ENCODE measurements around the gene TLE6.

DNA sequence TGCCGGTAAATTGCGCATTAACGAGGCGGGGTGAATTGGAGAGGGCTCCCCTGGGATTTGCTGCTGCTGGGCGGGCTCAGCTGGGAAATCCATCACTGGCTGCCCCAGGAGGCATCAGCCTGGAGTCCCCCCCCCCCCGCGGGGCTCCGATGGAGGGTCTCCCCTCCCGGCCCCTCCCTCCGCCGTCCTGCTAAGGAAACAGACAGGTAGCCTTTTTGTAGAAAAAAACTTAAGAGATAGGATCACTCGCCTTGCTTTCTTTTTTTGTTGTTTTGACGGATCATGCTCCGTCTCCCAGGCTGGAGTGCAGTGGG lies 6.8 kb downstream of the TLE6 start:
- TF ChIP-seq EZH2 (optimal IDR thresholded peaks at IDR 0.05; ENCODE audit: low read depth, low read length) (no peak), CTCF (IDR thresholded peaks at IDR 0.05; ENCODE audit: low read length) (no peak)
